Neural progenitor cell (in vitro differentiated cells): ENCODE data around the gene AVEN. TPM values are rescaled to one million over a fixed set of nuclear protein-coding genes. Genes with fewer than 3 reads are reported as not detected.

Source experiments
- DNase-seq: peaks from one replicate; pipeline ENCODE4 v3.0.0-alpha.2; 2016; ENCODE audit warnings: low spot score
- H2AFZ ChIP-seq: fragments of 200-600 bp; sonication (generic); replicated peaks from 2 replicates; pipeline ENCODE4 v1.6.1; 2016; ENCODE audit warnings: antibody characterized with exemption
- H3F3A ChIP-seq: fragments of 200-600 bp; sonication (generic); 2 replicates; pipeline ENCODE4 v1.6.1; 2016; ENCODE audit warnings: antibody characterized with exemption, low read depth
- H3K27ac ChIP-seq: fragments of 200-600 bp; sonication (generic); 2 replicates; pipeline ENCODE4 v1.5.1; 2016; ENCODE audit warnings: mild to moderate bottlenecking
- H3K27me3 ChIP-seq: fragments of 200-600 bp; sonication (generic); 2 replicates; pipeline ENCODE4 v1.6.1; 2016; ENCODE audit warnings: mild to moderate bottlenecking, moderate library complexity
- H3K36me3 ChIP-seq: fragments of 200-600 bp; sonication (generic); 2 replicates; pipeline ENCODE4 v1.5.1; 2016
- H3K4me1 ChIP-seq: fragments of 200-600 bp; sonication (generic); 2 replicates; pipeline ENCODE4 v1.6.1; 2016; ENCODE audit warnings: mixed run types
- H3K4me2 ChIP-seq: fragments of 200-600 bp; sonication (generic); 2 replicates; pipeline ENCODE4 v1.6.1; 2016
- H3K4me3 ChIP-seq: fragments of 200-600 bp; sonication (generic); 2 replicates; pipeline ENCODE4 v1.5.1; 2016
- H3K79me2 ChIP-seq: fragments of 200-600 bp; sonication (generic); 2 replicates; pipeline ENCODE4 v1.6.1; 2016; ENCODE audit warnings: low read depth
- H3K9ac ChIP-seq: fragments of 200-600 bp; sonication (generic); 2 replicates; pipeline ENCODE4 v1.6.1; 2016
- H3K9me3 ChIP-seq: fragments of 200-600 bp; sonication (generic); 2 replicates; pipeline ENCODE4 v1.5.1; 2016; ENCODE audit warnings: low read depth
- H4K20me1 ChIP-seq: fragments of 200-600 bp; sonication (generic); 2 replicates; pipeline ENCODE4 v1.6.1; 2016; ENCODE audit warnings: low read depth
- H3K27ac Mint-ChIP-seq: 3 replicates; pipeline ENCODE4 v1.8.0; 2021; ENCODE audit warnings: mixed read lengths
- H3K27me3 Mint-ChIP-seq: 2 replicates; pipeline ENCODE4 v1.8.0; 2022; ENCODE audit warnings: low read depth, mild to moderate bottlenecking, inconsistent platforms, moderate library complexity, mixed read lengths; ENCODE audit not compliant: insufficient read depth
- H3K36me3 Mint-ChIP-seq: 3 replicates; pipeline ENCODE4 v1.8.0; 2021; ENCODE audit warnings: mixed read lengths
- H3K4me1 Mint-ChIP-seq: 3 replicates; pipeline ENCODE4 v1.8.0; 2021; ENCODE audit warnings: mixed read lengths
- H3K4me3 Mint-ChIP-seq: 3 replicates; pipeline ENCODE4 v1.8.0; 2021; ENCODE audit warnings: mild to moderate bottlenecking, moderate library complexity, mixed read lengths
- H3K9me3 Mint-ChIP-seq: 3 replicates; pipeline ENCODE4 v1.8.0; 2020; ENCODE audit warnings: mixed read lengths
- CTCF ChIP-seq: fragments of 200-600 bp; sonication (generic); IDR thresholded peaks from 2 replicates; pipeline ENCODE4 v1.5.1; 2017; ENCODE audit warnings: antibody characterized with exemption, mild to moderate bottlenecking
- EZH2 ChIP-seq: fragments of 200-600 bp; sonication (generic); IDR thresholded peaks from 2 replicates; pipeline ENCODE4 v1.6.1; 2017; ENCODE audit warnings: antibody characterized with exemption, mild to moderate bottlenecking, moderate library complexity
- EZH2phosphoT487 ChIP-seq: fragments of 200-600 bp; sonication (generic); IDR thresholded peaks from 2 replicates; pipeline ENCODE4 v1.6.1; 2017; ENCODE audit warnings: antibody characterized with exemption
- total RNA-seq: library from RNA; depleted of rRNA; stranded (reverse); fragments of >200 nt; gene quantifications from 2 replicates; pipeline ENCODE4 v1.2.3, GENCODE V29; 2015; ENCODE audit warnings: low replicate concordance

Gene AVEN
- total RNA-seq, 1 donor from 2014 or later, result 21.9 TPM

- Mint-ChIP-seq H3K9me3 (no peaks in the 10 kb centered on the region), H3K36me3 (no peaks in the 10 kb centered on the region), H3K4me3 (no peak overlapping the region), H3K4me1 (peaks cover 8% of the 10 kb centered on the region), H3K27me3 (no peaks in the 10 kb centered on the region), H3K27ac (no peak overlapping the region)
- H3K27ac ChIP-seq, result no peak overlapping the region
- H3K27me3 ChIP-seq, result no peaks in the 10 kb centered on the region
- no peaks in the 10 kb centered on the region for H3F3A ChIP-seq
- DNase-seq, result no peak
- TF ChIP-seq CTCF (no peak), EZH2 (no peak)
- no peak overlapping the region for H3K9ac ChIP-seq
- H3K79me2 ChIP-seq, result no peaks in the 10 kb centered on the region
- H3K4me1 ChIP-seq, result peaks cover 20% of the 10 kb centered on the region
- H2AFZ ChIP-seq, result no peak overlapping the region
- no peak overlapping the region for H3K4me2 ChIP-seq
- H4K20me1 ChIP-seq, result no peaks in the 10 kb centered on the region
- H3K9me3 ChIP-seq, result no peaks in the 10 kb centered on the region
- no peaks in the 10 kb centered on the region for H3K36me3 ChIP-seq
- H3K4me3 ChIP-seq, result no peak overlapping the region
Observed at GRCh38 chr15:33888176-33888575, 150.8 kb downstream of the AVEN start.

GRCh38 chr15:33882921-33883320 is 156.1 kb downstream of the AVEN start:
- H3K4me3 Mint-ChIP-seq, result no peak overlapping the region
- TF ChIP-seq EZH2phosphoT487 (no peak), CTCF (no peak), EZH2 (no peak)
- H3K9ac ChIP-seq, result no peak overlapping the region
- H3K27me3 ChIP-seq, result no peaks in the 10 kb centered on the region
- H3K27ac ChIP-seq, result no peak overlapping the region
- DNase-seq, result no peak
- H3K9me3 ChIP-seq, result no peaks in the 10 kb centered on the region
- no peaks in the 10 kb centered on the region for H3K36me3 ChIP-seq
- H3K27me3 Mint-ChIP-seq, result no peaks in the 10 kb centered on the region
- H3K27ac Mint-ChIP-seq, result no peak overlapping the region
- peaks cover 8% of the 10 kb centered on the region for H3K4me1 Mint-ChIP-seq
- H3K9me3 Mint-ChIP-seq, result no peaks in the 10 kb centered on the region
- no peaks in the 10 kb centered on the region for H3K36me3 Mint-ChIP-seq
- no peaks in the 10 kb centered on the region for H3F3A ChIP-seq
- H3K4me1 ChIP-seq, result peaks cover 20% of the 10 kb centered on the region
- H2AFZ ChIP-seq, result no peak overlapping the region
- H3K4me3 ChIP-seq, result no peak overlapping the region
- no peak overlapping the region for H3K4me2 ChIP-seq
- H4K20me1 ChIP-seq, result no peaks in the 10 kb centered on the region
- H3K79me2 ChIP-seq, result no peaks in the 10 kb centered on the region

GRCh38 chr15:33874156-33874555 is 164.8 kb downstream of the AVEN start:
- H3K27ac Mint-ChIP-seq, result no peak overlapping the region
- DNase-seq, result no peak
- no peak overlapping the region for H3K4me2 ChIP-seq
- no peak overlapping the region for H3K4me3 Mint-ChIP-seq
- no peak for TF ChIP-seq CTCF
- TF ChIP-seq EZH2, result no peak
- H3K4me3 ChIP-seq, result no peak overlapping the region
- H3K9me3 ChIP-seq, result no peaks in the 10 kb centered on the region
- no peak overlapping the region for H3K9ac ChIP-seq
- peaks cover 13% of the 10 kb centered on the region for H3K4me1 ChIP-seq
- H3K36me3 ChIP-seq, result no peaks in the 10 kb centered on the region
- no peaks in the 10 kb centered on the region for H3K9me3 Mint-ChIP-seq
- no peaks in the 10 kb centered on the region for H3K36me3 Mint-ChIP-seq
- H3K27me3 Mint-ChIP-seq, result peaks cover 2% of the 10 kb centered on the region
- H3K27ac ChIP-seq, result no peak overlapping the region
- no peaks in the 10 kb centered on the region for H4K20me1 ChIP-seq
- H3K79me2 ChIP-seq, result no peaks in the 10 kb centered on the region
- no peak overlapping the region for H2AFZ ChIP-seq
- H3K4me1 Mint-ChIP-seq, result peaks cover 7% of the 10 kb centered on the region
- no peaks in the 10 kb centered on the region for H3K27me3 ChIP-seq
- no peaks in the 10 kb centered on the region for H3F3A ChIP-seq
